Measurements from ENCODE around the gene ATP1B4. TPM values are rescaled to one million over a fixed set of nuclear protein-coding genes. Genes with fewer than 3 reads are reported as not detected.

Gene ATP1B4
- total and polyA plus RNA-seq, 9 of the 15 experiments (the other 6 are each of a cell fraction or from before 2014, with no cell fraction given): 0.04 to 0.18 TPM; not detected in 7

DNA sequence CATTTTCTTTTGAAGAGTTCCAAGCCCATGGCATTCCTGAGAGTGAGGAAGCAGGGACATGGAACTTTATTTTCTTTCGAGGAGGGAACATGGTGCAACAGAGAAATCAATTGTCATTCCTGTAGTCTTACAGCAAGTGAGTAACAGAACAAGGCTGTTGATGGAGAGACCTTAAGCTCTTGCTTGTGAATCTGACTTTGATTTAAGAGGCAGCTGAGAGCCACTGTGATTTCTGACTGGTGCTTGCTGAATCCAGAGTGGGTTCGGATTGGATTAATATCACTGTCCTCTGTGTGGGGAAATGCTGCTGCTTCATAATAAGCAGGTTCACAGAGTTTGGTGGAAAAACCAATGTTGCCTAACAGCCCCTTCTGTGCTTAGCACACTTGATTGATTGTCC, 4.7 kb upstream of the ATP1B4 start (continued):
- TF ChIP-seq RCOR1 (IDR thresholded peaks at IDR 0.05; ENCODE audit: borderline replicate concordance in 1 of 2, low read depth in 2 of 2, low read length in 2 of 2) (peak in 1 of 2 experiments; percentile 83; a peak in 2 of 4 replicates), KDM1A (IDR thresholded peaks at IDR 0.05) (peak; percentile 56 to 74; a peak in 3 of 4 replicates), ESRRA (IDR thresholded peaks at IDR 0.05; ENCODE audit: borderline replicate concordance, low read depth) (no peak)

DNA sequence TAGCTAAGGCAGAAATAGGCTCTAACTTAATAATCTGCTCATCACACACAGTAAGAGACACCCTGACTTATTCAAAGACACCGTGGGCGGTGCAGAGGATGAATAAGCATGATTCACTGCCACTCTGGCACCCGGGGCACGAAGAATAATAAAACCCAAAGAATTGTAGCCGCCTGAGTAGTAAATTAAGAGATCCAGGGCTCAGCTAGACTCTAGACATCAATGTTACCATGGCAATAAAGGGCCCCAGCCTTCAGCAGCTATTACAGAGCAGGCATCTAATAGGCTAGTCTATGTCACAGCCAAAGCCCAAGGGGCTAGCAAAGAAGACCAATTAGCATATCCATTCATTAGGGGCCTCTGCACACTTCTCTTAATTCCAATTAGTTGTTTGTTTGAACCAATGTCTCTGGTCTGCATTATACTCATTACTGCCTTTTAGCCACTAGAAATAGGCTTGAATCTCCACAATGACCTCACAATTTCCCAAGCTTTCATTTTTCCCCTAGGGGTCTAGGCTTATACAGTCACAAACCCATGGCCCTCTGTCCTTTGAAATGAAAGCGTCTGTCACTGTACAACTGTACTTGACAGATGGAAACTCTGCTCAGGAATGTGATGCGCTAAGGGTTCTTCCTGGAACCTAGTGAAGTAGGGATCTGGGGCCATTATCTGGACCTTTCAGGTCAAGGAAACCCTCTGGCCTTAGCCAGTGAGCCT, 3.0 kb upstream of the ATP1B4 start:
- Histone ChIP-seq H3K4me1 (replicated peaks in 1 of 2; ENCODE audit: control insufficient read depth in 2 of 2, insufficient read depth in 2 of 2, low read length in 2 of 2) (peaks cover 0 to 7% of the 10 kb centered on the region in 2 experiments; a peak in 1 of 5 replicates), H2AFZ (ENCODE audit: low read depth, low read length) (no peak overlapping the region), H3K27ac (ENCODE audit: extremely low read depth, low read depth, low read length) (no peak overlapping the region), H3K9me1 (ENCODE audit: control insufficient read depth, insufficient read depth, low read length) (no peaks in the 10 kb centered on the region), H3K9me3 (replicated peaks; ENCODE audit: control insufficient read depth, insufficient read depth, low read depth, low read length) (no peaks in the 10 kb centered on the region), H4K20me1 (replicated peaks; ENCODE audit: control insufficient read depth, insufficient read depth, low read length) (no peaks in the 10 kb centered on the region), H3K4me3 (no peak overlapping the region), H3K9ac (ENCODE audit: insufficient read depth in 1 of 2, low read depth in 2 of 2, low read length in 2 of 2) (no peak overlapping the region), H3K79me2 (ENCODE audit: control insufficient read depth, insufficient read depth, low read length) (no peaks in the 10 kb centered on the region), H3K27me3 (ENCODE audit: control insufficient read depth in 2 of 2, insufficient read depth in 2 of 2, low read length in 2 of 2) (no peaks in the 10 kb centered on the region; a peak in 2 of 5 replicates), H3K4me2 (ENCODE audit: insufficient read depth, low read length) (no peak overlapping the region), H3K36me3 (ENCODE audit: control insufficient read depth, insufficient read depth, low read length) (no peaks in the 10 kb centered on the region)
- WGBS (ENCODE audit: insufficient coverage, low coverage, missing lambda C conversion rate): 9% methylated on average over 7 of the region's 7 CpGs
- POLR2A ChIA-PET: interaction anchor here (0.5 kb wide), 1 partner anchor 15 kb away, joined by 3 read pairs; no protein-coding TSS in a partner anchor
- ATAC-seq (no peak), DNase-seq (ENCODE audit: extremely low read depth in 1 of 4, low spot score in 3 of 4) (no peak), FAIRE-seq (no peak)
- CTCF ChIA-PET (ENCODE audit: low intra/inter-chr PET ratio): no interaction called here
- intact Hi-C loops (cut with micrococcal nuclease): no loop called here
- in situ Hi-C loops (cut with MboI): no loop called here
- no TSS peak for BruUV-seq (replicated peaks)
- TF ChIP-seq, protein P1, sequence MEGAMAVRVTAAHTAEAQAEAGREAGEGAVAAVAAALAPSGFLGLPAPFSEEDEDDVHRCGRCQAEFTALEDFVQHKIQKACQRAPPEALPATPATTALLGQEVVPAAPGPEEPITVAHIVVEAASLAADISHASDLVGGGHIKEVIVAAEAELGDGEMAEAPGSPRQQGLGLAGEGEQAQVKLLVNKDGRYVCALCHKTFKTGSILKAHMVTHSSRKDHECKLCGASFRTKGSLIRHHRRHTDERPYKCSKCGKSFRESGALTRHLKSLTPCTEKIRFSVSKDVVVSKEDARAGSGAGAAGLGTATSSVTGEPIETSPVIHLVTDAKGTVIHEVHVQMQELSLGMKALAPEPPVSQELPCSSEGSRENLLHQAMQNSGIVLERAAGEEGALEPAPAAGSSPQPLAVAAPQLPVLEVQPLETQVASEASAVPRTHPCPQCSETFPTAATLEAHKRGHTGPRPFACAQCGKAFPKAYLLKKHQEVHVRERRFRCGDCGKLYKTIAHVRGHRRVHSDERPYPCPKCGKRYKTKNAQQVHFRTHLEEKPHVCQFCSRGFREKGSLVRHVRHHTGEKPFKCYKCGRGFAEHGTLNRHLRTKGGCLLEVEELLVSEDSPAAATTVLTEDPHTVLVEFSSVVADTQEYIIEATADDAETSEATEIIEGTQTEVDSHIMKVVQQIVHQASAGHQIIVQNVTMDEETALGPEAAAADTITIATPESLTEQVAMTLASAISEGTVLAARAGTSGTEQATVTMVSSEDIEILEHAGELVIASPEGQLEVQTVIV (CRISPR knock-in tag; IDR thresholded peaks at IDR 0.05; ENCODE audit: borderline replicate concordance): no peak
- TF ChIP-seq NFE2 (IDR thresholded peaks at IDR 0.05; ENCODE audit: low read depth) (0 out of 2 replicates have a peak, but pooled peaks have one; percentile 7), RFX1 (IDR thresholded peaks at IDR 0.05) (peak; percentile 27)
